Activated CD4-positive, CD25-positive, alpha-beta regulatory T cell (primary cell): Measurements from ENCODE around the gene CAPN2.
A peak's percentile ranks its signal among the peaks of the same experiment; 100 is the strongest.

ENCODE experiments used
- DNase-seq, 4 experiments: peaks; one replicate each; lab custom pipeline; 2025; lab: John Stamatoyannopoulos, UW

The CAPN2 gene

DNA sequence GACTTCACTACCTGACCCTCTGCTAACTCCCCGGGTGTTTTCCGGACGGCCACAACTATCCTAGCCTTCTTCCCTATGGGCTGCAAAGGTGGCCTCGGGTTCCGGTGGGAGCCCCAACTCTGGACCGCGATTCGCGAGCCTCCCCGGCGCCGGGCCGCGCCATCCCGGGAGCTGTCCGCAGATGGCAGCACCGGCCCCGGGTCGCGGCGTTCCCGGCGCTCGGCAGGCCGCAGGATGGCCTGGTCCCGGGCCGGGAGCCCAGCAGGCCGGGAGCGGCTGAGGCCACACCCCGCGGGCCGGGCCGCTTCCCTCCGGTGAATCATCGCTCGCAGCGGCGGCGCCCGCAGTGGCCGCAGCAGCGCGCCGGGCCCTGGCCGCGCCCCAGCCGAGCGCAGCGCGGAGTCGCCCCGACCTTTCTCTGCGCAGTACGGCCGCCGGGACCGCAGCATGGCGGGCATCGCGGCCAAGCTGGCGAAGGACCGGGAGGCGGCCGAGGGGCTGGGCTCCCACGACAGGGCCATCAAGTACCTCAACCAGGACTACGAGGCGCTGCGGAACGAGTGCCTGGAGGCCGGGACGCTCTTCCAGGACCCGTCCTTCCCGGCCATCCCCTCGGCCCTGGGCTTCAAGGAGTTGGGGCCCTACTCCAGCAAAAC lies at the start of gene CAPN2:
TSS of gene CAPN2 (plus strand) at position 346 of the 656 bp plus-strand sequence. CDS start at position 448, 102 bp downstream.
- DNase-seq = peak in 2 of 4 experiments; percentile 32 to 35

DNA sequence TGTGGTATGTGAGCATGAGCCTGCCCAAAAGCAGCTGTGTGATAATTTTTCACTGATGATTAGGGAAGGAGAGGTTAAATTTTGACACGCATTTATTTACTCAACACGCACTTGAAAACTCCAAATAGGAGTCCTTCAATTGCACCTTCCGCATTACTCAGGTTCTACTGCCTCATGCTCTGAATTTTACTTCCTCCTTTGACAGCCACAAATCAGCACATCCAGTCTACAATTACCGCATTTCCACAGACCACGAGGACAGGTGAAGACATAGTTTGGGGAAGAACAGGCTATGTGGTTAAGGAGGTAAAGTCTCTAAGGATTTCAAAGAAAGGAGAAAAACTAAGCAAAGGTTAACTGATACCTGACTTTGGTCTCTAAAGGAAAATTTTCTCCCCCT lies 49.4 kb upstream of the CAPN2 start:
- no peak for DNase-seq

DNA sequence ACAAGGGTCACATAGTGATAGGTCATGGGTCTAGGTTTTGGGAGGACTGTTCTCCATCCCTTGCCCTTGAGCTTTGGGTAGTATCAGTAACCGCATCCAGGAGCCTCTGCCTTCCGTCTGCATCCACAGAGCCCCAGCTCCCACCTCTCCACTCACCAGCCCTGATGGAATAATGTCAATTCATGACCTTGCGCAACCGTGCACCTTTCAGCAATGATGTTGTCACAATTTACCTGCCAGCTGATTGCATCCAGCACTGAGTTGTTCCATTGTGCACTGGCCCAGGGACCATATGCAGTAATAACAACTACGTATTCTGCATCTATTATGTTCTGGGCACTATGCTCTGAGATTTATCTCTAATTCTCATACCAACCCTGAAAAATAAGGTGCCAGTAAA lies 48.2 kb upstream of the CAPN2 start:
- no peak for DNase-seq

DNA sequence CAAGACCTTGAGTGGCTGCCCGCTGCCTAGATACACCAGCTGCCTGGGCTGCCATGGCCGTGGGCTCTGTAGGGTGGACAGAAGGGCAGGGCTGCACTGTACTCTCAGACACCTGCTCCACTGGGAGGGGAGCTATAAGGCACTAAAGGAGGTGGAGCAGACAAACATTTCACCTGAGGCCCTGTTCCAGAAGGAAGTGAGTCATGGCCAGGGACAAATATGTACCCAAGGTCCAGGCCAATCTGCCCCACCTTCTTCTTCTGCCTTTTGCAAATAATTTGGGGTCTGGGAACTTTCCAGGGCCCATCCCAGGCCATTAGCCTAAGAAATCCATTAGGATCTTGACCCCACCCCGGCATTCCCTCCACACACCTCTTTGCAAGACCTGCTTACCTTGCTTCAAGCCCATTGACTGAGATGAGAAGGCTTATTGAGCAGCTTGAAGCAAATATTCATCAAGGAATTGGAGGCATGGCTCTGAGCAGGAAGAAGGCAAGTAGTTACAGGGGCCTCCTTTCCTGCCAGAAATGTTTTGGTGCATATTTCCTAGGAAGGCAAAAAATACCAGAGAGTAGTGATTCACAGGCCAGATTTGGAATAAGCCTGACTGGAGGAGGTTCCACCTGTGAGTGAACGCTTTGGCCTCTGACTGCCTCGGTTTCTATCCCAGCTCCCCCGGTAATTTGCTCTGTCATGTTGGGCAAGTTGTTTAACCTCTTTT lies 46.6 kb upstream of the CAPN2 start, which contains the start of gene CAPN8:
TSS of gene CAPN8 (minus strand) at position 110 of the 721 bp plus-strand sequence. CDS start at position 55, 55 bp downstream.
- DNase-seq = no peak

DNA sequence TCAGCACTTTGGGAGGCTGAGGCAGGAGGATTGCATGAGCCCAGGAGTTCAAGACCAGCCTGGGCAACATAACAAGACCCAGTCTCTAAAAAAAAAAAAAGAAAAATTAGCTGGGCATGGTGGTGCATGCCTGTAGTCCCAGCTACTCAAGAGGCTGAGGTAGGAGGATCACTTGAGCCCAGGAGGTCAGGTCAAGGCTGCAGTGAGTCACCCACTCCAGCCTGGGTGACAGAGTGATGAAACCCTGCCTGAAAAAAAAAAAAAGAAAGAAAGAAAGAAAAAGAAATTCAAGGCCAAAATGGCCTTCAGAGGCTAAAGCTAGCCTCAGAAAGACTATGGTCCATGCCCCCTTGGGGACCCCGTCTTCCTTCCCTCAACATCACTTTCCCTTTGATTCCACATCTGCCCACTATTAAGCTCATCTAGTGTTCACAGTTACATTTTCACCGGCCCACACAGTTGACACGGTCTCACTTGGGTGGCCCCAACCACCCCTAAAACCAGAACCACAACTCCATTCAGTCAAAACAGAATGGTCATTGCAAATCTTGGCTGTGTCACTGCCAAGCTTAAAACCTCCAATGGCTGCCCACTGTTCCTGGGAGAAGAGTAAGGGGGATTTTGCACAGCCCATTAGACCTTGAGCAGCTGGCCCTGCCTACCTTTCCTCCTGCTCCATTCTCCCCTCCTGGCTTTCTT lies 44.7 kb upstream of the CAPN2 start:
- DNase-seq = no peak

DNA sequence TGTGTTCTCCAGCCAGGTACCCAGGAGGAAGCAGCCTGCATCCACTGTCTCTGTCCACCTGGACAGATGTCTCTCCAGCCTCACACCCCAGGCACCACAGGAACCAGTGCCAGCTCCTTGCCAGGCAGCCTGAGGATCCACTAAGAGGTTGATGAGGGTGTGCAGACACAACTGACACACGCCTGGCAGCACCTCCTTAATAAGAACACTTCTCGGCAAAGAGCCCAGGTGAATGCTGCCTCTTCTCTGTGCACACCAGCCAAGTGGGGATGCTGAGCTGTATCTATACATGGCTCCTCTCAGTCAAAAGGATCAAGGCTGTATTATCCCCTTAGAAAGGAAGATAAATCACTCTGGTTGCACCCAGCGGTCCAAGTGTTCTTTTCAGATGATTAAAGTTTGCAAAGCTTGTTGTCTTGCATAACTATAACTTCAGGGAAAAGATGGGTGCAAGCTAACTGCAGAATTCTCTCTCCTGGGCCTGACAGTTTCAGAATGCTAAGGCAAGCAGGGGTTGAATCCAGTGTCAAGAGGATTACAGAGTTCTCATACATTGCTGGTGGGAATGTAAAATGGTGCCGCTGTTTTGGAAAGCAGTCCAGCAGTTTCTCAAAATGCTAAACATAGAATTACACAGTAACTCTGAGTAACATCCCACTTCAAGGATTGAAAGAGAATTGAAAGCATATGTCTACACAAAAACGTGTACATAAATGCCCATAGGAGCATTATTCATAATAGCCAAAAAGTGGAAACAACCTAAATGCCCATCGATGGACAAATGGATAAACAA lies 43.1 kb upstream of the CAPN2 start:
- DNase-seq = no peak

DNA sequence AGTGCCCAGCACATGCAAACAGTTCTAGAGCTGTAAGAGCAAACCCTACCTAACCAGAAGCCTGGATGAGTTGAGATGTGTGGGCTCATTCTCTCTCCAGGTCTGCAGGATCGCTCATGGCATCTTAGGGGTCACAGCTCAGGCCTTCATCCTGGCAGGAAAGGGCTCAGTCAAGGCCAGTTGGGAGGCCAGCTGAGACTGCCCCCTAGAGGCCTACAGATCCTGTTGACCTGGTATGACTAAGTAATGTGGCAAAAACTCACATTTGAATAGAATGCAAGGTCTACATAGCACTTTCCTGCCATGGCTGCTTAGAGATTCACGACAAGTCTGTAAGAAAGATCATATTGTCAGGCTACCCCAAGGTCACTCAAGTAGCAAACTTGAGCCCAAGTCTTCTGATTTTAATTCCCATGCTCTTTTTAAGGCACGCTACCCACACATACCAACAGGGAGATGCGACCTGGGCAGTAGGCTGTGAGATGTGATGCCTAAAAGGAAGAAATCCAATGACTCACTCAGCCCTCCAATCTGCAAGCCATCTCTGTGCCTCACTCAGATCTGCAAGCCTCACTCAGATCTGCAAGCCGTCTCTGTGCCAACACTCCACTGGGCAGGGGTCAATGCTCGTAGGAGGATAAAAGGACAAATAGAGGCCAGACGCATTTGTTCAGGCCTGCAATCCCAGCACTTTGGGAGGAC lies 41.7 kb upstream of the CAPN2 start:
- no peak for DNase-seq

DNA sequence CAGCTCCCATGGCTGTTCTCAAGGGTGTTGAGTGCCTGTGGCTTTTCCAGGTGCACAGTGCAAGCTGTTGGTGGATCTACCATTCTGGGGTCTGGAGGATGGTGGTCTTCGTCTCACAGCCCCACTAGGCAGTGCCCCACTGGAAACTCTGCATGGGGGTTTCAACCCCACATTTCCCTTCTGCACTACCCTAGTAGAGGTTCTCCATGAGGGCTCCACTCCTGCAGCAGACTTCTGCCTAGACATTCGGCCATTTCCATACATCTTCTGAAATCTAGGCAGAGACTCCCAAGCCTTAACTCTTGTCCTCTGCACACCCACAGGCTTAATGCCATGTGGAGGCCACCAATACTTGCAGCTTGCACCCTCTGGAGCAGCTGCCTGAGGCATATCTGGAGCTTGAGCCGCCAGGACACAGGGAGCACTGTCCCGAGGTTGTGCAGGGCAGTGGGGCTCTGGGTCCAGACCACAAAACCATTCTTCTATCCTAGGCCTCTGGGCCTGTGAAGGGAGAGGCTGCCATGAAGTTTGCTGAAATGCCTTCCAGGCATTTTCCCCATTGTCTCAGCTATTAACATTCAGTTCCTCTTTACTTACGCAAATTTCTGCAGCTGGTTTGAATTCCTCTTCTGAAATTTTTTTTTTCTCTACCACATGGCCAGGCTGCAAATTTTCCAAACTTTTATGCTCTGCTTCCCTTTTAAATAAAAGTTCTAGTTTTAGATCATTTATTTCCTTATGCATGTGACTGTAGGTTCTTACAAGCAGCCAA lies 38.0 kb upstream of the CAPN2 start:
- DNase-seq = no peak

DNA sequence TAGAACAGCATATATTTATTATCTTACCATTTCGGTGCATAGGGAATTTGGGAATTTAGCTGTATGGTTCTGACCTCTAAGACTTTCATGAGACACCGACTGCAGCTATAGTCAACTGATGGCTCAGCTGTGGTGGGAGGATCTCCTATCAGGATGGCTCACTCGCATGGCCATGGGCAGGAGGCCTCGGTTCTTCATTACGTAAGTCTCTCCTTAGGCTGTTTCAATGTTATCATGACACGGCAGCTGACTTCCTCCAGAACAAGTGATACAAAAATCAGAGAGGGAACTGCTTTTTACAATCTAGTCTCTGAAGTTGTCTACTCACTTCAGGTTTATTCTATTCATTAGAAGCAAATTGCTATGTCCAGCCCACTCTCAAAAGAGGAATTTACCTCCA lies 33.5 kb upstream of the CAPN2 start:
- no peak for DNase-seq

DNA sequence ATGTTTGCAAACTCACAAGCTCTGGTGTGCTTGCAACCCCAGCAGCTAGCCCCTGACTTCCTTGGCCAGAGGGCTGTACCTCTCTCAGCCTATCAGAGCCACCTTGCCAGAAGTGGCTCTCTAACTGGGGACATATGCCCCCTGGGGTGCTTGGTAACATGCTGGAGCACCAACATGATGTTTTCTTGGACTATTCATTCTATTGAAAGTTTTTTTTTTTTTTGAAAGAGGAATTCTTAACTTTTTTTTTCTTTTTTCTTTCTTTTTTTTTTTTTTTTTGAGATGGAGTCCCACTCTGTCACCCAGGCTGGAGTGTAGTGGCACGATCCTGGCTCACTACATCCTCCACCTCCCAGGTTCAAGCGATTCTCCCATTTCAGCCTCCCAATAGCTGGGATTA lies 32.2 kb upstream of the CAPN2 start:
- no peak for DNase-seq

DNA sequence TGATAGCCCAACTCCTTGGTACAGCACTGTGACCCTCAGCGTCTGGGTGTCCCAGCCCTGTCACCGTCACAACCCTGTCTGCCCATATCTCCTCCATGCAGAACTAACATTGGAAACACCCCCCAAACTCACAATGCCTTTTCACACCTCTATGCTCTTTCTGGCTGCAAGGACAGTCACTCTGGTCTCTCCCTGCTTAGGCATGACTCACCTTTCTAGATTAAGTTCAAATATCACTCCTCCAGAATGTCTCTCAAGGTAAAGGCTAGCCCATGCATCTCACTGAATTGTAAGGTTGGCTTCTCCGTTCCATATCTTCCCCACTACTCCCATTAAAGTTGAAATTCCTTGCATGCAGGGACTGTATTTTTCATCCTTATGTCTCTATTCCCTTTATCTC lies 29.8 kb upstream of the CAPN2 start:
- DNase-seq = no peak

DNA sequence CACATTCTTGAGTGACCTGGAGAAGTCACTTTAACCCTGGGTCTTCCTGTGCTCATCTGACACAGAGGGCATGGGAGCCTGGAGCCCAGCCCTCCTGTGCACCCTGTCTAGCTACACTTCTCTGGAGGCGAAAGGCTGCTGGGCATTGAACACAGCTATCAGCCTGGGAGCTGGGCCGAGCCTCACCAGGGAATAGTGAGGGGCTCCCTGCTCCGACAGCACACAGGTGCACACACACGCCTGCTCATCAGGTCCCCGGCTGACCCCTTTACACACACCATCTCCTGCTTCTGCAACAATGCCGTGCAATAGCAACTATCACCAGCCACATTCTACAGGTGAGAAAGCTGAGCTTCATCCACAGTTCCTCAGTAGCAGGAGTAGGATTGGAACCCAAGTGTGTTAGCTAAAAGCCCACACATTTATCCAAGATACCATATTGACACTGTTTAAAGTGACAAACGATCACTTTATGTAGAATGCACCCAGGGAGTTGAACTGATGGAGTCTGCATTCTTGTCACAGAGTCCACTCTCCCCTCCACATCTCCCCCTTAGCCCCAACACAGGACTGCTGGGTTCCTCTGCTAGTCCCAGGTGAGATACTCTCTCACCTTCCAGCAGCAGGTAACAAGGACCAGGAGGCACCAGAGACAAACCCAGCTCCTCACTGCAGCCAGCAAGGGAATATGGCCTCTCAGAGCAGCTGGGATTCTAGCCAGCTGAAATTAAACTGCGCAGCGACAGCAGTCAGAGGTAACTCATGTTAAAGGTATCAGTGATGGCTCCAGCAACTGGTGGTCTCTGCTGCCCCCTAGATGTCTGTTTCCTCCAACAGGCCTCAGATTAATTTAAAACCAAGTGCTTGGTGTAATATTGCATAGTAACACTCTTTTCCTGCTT lies 28.5 kb upstream of the CAPN2 start:
- DNase-seq = peak in 2 of 4 experiments; percentile 16 to 27

DNA sequence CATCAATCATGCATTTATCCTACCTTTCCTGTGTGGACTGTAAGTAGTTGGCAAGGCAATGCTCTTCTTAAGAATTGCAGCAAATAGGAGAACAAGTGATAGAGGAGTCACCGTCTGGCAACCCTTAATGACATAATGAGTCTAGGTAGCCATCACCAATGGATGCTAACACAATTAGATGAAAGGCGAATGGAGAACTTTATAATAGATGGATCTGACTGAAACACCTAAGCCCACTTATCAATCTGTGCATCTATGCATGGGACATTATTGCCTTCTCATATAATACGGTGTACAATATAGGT lies 27.9 kb upstream of the CAPN2 start:
- no peak for DNase-seq

DNA sequence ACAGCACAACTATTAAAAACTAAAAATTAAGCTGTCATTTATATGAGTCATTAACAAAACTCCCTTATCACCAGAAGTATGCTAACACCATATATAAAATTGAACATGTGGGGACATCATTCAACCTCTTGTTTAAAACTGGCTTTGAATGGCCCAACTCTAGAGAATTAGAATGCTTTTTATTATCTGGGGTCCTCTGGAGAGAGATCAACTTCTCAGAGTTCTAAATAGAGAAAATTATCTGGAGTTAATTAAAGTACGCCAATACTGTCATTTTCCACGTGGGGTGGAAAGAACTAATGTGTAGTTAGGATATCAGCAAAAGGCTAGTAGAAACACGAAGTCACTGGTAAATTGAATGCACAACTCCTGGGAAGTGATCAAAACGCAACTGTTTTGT lies 21.2 kb upstream of the CAPN2 start:
- DNase-seq = no peak

DNA sequence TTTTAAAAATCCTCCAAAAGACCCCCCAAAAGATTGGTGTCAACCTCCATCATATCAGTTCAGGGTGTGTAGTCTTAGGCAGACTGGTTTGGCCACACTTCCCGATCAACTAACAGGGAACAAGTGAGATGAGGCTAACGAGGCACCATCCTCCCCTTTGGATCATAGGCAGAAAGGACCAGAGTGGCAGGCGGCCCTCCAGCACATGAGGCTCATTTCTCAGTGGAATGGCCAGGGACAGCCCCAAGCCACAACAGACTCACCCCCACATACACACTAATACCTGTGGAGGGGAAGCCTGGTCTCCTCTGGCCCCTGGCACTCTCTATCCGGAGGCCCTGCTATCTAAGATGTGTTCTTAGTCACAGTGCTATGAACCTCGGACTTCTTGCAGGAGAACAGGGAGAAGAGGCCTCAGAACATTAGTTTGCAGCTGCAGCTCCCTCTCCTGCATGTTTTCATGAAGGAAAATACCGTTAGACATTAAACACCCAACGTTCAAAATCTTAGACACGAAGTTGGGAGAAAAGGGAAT lies 17.3 kb upstream of the CAPN2 start:
- DNase-seq = no peak

DNA sequence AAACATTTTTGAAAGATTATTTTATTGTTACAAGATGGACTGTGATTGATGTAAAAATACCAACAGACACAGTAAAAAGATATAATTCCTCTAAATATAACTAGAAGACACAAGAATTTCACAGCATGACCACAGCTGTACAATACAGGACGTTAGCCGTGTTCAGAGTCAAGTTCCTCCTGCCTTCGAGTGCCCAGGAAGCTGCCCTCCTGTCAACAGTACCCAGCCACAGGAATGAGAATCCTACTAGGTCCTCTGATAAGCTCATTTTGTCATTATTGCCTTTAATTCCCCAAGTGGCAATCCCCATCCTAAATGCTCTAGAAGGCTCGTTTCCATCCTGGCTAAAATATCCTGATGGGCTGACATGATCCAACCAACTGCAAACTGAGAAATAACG lies 16.4 kb upstream of the CAPN2 start:
- DNase-seq = no peak

DNA sequence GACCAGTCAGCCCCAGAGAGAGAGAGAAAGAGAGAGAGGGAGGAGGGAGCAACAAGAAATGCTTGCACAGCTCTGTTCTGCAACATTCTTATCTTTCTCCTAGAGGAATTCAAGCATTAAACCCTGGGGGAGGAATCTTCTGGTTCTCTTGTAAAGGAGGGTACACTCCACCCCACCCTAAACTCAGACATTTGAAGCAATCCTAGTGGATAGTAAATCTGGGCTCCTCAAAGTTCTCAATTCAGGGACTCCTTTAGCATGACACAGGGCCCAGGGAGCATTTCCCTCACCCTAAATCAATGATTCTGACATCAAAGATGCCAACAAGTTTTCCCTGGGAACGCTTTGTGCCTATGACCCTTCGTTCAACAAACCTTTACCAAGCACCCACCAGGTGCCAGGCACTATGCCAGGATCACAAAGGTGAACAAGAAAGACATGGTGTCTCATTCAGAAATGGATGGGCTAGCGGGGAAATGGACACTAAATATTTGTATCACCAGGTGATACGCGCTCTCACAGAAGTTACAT lies 11.9 kb upstream of the CAPN2 start:
- DNase-seq = no peak

DNA sequence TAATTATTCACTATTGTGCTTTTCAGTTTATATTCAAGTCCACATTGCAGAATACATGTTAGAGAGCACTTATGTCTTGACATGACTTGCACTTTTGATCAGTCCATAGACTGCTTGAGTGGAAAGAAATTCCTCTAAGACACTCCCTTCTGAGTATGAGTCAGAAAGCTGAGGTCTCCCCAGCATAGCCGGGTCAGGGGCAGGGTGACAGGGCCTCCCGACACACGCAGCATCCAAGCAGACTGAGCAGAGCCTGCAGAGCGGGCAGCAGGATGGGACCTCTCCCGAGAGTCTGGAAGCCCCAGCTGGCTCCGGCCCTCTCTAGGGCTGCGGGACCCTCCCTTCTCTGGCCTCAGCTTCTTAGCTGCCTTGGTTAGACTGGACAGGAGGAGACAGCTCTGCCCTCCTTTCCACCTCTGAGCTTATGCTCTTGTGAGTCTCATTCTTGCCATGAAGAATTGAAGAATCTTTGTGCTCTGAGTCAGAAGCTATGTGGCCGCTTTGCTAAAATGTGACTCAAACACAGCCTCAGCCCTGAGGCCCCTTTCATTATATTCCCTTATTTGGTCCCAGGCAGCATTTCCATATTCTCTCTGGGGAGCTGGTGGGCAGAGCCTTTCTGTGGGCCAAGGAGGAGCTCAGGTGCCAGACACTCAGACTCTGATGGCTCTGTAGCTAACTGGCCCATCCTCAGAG lies 11.2 kb upstream of the CAPN2 start:
- no peak for DNase-seq
